Muscle layer of colon (tissue), 2 donors: ENCODE data around the gene UBTF.
"Not testable (repeated sequence)": the region's sequence is repeated elsewhere in the genome, so short reads cannot be mapped to it uniquely, and the experiment has no call there.

ENCODE experiments used
- H3K27ac ChIP-seq: one replicate; pipeline ENCODE4 v1.7.0; 2013; ENCODE audit warnings: low read depth, mild to moderate bottlenecking, low read length, moderate library complexity
- H3K27me3 ChIP-seq, 2 donors: one replicate each; pipeline ENCODE4 v1.7.0; 2013; ENCODE audit warnings: low read length in 2 of 2, mild to moderate bottlenecking in 2 of 2; ENCODE audit not compliant: insufficient read depth in 2 of 2, control insufficient read depth in 1 of 2
- H3K36me3 ChIP-seq: one replicate; pipeline ENCODE4 v1.7.0; 2013; ENCODE audit warnings: mild to moderate bottlenecking, low read length; ENCODE audit not compliant: insufficient read depth
- H3K4me1 ChIP-seq: one replicate; pipeline ENCODE4 v1.7.0; 2013; ENCODE audit warnings: mild to moderate bottlenecking, low read length; ENCODE audit not compliant: insufficient read depth
- H3K4me3 ChIP-seq, 2 donors: one replicate each; pipeline ENCODE4 v1.7.0; 2013; ENCODE audit warnings: low read length in 2 of 2, low read depth in 1 of 2, mild to moderate bottlenecking in 1 of 2, moderate library complexity in 1 of 2
- H3K9ac ChIP-seq: one replicate; pipeline ENCODE4 v1.7.0; 2013; ENCODE audit warnings: low read length
- H3K9me3 ChIP-seq: one replicate; pipeline ENCODE4 v1.7.0; 2013; ENCODE audit warnings: mild to moderate bottlenecking, low read length
- donor health status: abdominal sarcoma.
- donor health status: Adenocarcinoma of cecum.

UBTF gene

GRCh38 chr17:44256671-44257070 is 37.2 kb upstream of the UBTF start:
- H3K4me1 ChIP-seq = no peaks in the 10 kb centered on the region
- H3K9ac ChIP-seq = no peak overlapping the region
- H3K9me3 ChIP-seq = no peaks in the 10 kb centered on the region

GRCh38 chr17:44255915-44256314 is 36.4 kb upstream of the UBTF start:
- Histone ChIP-seq H3K4me3 (no peak overlapping the region), H3K9me3 (no peaks in the 10 kb centered on the region), H3K4me1 (no peaks in the 10 kb centered on the region), H3K27me3 (no peaks in the 10 kb centered on the region), H3K36me3 (no peaks in the 10 kb centered on the region), H3K27ac (no peak overlapping the region), H3K9ac (no peak overlapping the region)

More at GRCh38 chr17:44256671-44257070, 37.2 kb upstream of the UBTF start:
- Histone ChIP-seq H3K4me3 (no peak overlapping the region), H3K27ac (no peak overlapping the region), H3K27me3 (no peaks in the 10 kb centered on the region), H3K36me3 (no peaks in the 10 kb centered on the region)

GRCh38 chr17:44254361-44255095 is 35.1 kb upstream of the UBTF start:
- no peak overlapping the region for H3K27ac ChIP-seq
- no peaks in the 10 kb centered on the region for H3K36me3 ChIP-seq
- H3K27me3 ChIP-seq = no peaks in the 10 kb centered on the region
- no peaks in the 10 kb centered on the region for H3K4me1 ChIP-seq
- H3K4me3 ChIP-seq = no peak overlapping the region
- H3K9ac ChIP-seq = no peak overlapping the region
- no peaks in the 10 kb centered on the region for H3K9me3 ChIP-seq

- H3K4me1 ChIP-seq = no peaks in the 10 kb centered on the region
- H3K4me3 ChIP-seq = no peak overlapping the region
- no peak overlapping the region for H3K27ac ChIP-seq
- no peaks in the 10 kb centered on the region for H3K9me3 ChIP-seq
- no peak overlapping the region for H3K9ac ChIP-seq
- H3K36me3 ChIP-seq = no peaks in the 10 kb centered on the region
- no peaks in the 10 kb centered on the region for H3K27me3 ChIP-seq
Measured at GRCh38 chr17:44253006-44253405, 33.5 kb upstream of the UBTF start.

- Histone ChIP-seq H3K27ac (no peak overlapping the region), H3K4me3 (no peak overlapping the region), H3K9ac (no peak overlapping the region), H3K4me1 (peaks cover 9% of the 10 kb centered on the region), H3K9me3 (no peaks in the 10 kb centered on the region), H3K27me3 (no peaks in the 10 kb centered on the region), H3K36me3 (no peaks in the 10 kb centered on the region)
Measured at GRCh38 chr17:44251062-44251461, 31.6 kb upstream of the UBTF start.

GRCh38 chr17:44249501-44250246 is 30.2 kb upstream of the UBTF start:
- no peak overlapping the region for H3K4me3 ChIP-seq
- no peaks in the 10 kb centered on the region for H3K27me3 ChIP-seq
- H3K27ac ChIP-seq = no peak overlapping the region
- no peak overlapping the region for H3K9ac ChIP-seq
- no peaks in the 10 kb centered on the region for H3K36me3 ChIP-seq
- no peaks in the 10 kb centered on the region for H3K9me3 ChIP-seq
- peaks cover 9% of the 10 kb centered on the region for H3K4me1 ChIP-seq

- Histone ChIP-seq H3K27ac (no peak overlapping the region), H3K9me3 (no peaks in the 10 kb centered on the region), H3K36me3 (no peaks in the 10 kb centered on the region), H3K4me3 (no peak overlapping the region), H3K4me1 (peaks cover 9% of the 10 kb centered on the region), H3K27me3 (no peaks in the 10 kb centered on the region), H3K9ac (no peak overlapping the region)
Measured at GRCh38 chr17:44247876-44248736, 28.6 kb upstream of the UBTF start.

GRCh38 chr17:44247440-44247841 is 28.0 kb upstream of the UBTF start:
- H3K9ac ChIP-seq = no peak overlapping the region
- no peak overlapping the region for H3K4me3 ChIP-seq
- H3K9me3 ChIP-seq = no peaks in the 10 kb centered on the region
- no peak overlapping the region for H3K27ac ChIP-seq
- H3K4me1 ChIP-seq = peaks cover 9% of the 10 kb centered on the region
- no peaks in the 10 kb centered on the region for H3K27me3 ChIP-seq
- no peaks in the 10 kb centered on the region for H3K36me3 ChIP-seq

GRCh38 chr17:44241106-44241624 is 21.7 kb upstream of the UBTF start:
- Histone ChIP-seq H3K36me3 (no peaks in the 10 kb centered on the region), H3K27me3 (no peaks in the 10 kb centered on the region), H3K9me3 (no peaks in the 10 kb centered on the region), H3K4me1 (no peaks in the 10 kb centered on the region), H3K27ac (no peak overlapping the region), H3K9ac (no peak overlapping the region), H3K4me3 (no peak overlapping the region)

GRCh38 chr17:44237886-44238285 is 18.4 kb upstream of the UBTF start:
- H3K9me3 ChIP-seq, H3K27me3 ChIP-seq, H3K9ac ChIP-seq, H3K4me3 ChIP-seq, H3K36me3 ChIP-seq, H3K4me1 ChIP-seq, H3K27ac ChIP-seq: not testable (repeated sequence)

GRCh38 chr17:44236444-44236991 is 17.0 kb upstream of the UBTF start:
- Histone ChIP-seq H3K4me3 (no peak overlapping the region), H3K27me3 (no peaks in the 10 kb centered on the region), H3K36me3 (no peaks in the 10 kb centered on the region)

More at GRCh38 chr17:44236444-44236991, 17.0 kb upstream of the UBTF start:
- Histone ChIP-seq H3K27ac (no peak overlapping the region), H3K9me3 (no peaks in the 10 kb centered on the region), H3K9ac (no peak overlapping the region), H3K4me1 (no peaks in the 10 kb centered on the region)
